ENCODE results near the gene OTOGL.
"Not testable (repeated sequence)": the region's sequence is repeated elsewhere in the genome, so short reads cannot be mapped to it uniquely, and the experiment has no call there.

Gene OTOGL

GRCh38 chr12:80135624-80136023 lies 36.3 kb downstream of the OTOGL start:
- DNase-seq: no peak

- DNase-seq: no peak
Observed at GRCh38 chr12:80140005-80140404, 40.7 kb downstream of the OTOGL start.

- no peak for DNase-seq
Observed at GRCh38 chr12:80142640-80143039, 43.3 kb downstream of the OTOGL start.

- DNase-seq: no peak
Observed at GRCh38 chr12:80143537-80143936, 44.2 kb downstream of the OTOGL start.

- DNase-seq: not testable (repeated sequence)
Observed at GRCh38 chr12:80149547-80150313, 50.4 kb downstream of the OTOGL start.

GRCh38 chr12:80151131-80151530 lies 51.8 kb downstream of the OTOGL start:
- no peak for DNase-seq

- no peak for DNase-seq
Observed at GRCh38 chr12:80154261-80154660, 54.9 kb downstream of the OTOGL start.

GRCh38 chr12:80156306-80156705 lies 57.0 kb downstream of the OTOGL start:
- DNase-seq: no peak

- DNase-seq: no peak
Observed at GRCh38 chr12:80157645-80158044, 58.3 kb downstream of the OTOGL start.

- no peak for DNase-seq
Observed at GRCh38 chr12:80161612-80162011, 62.3 kb downstream of the OTOGL start.

- no peak for DNase-seq
Observed at GRCh38 chr12:80162177-80162576, 62.8 kb downstream of the OTOGL start.

GRCh38 chr12:80165746-80166145 lies 66.4 kb downstream of the OTOGL start:
- no peak for DNase-seq

GRCh38 chr12:80166751-80167150 lies 67.4 kb downstream of the OTOGL start:
- DNase-seq: no peak

- DNase-seq: no peak
Observed at GRCh38 chr12:80168936-80169335, 69.6 kb downstream of the OTOGL start.

GRCh38 chr12:80170915-80171314 lies 71.6 kb downstream of the OTOGL start:
- no peak for DNase-seq

GRCh38 chr12:80173083-80173864 lies 73.9 kb downstream of the OTOGL start:
- DNase-seq: no peak

- no peak for DNase-seq
Observed at GRCh38 chr12:80175307-80175930, 76.1 kb downstream of the OTOGL start.

- no peak for DNase-seq
Observed at GRCh38 chr12:80176706-80177105, 77.4 kb downstream of the OTOGL start.

GRCh38 chr12:80178846-80179245 lies 79.5 kb downstream of the OTOGL start:
- no peak for DNase-seq

- DNase-seq: no peak
Observed at GRCh38 chr12:80183939-80184338, 84.6 kb downstream of the OTOGL start.

GRCh38 chr12:80184926-80185325 lies 85.6 kb downstream of the OTOGL start:
- no peak for DNase-seq

- peak; percentile 40 for DNase-seq
Observed at GRCh38 chr12:80186727-80187217, 87.4 kb downstream of the OTOGL start.

GRCh38 chr12:80187660-80188090 lies 88.3 kb downstream of the OTOGL start:
- no peak for DNase-seq

GRCh38 chr12:80188576-80188975 lies 89.2 kb downstream of the OTOGL start:
- DNase-seq: no peak

Data from midbrain (tissue), 1 donor.